KOPT-K1 (cell line): ENCODE results near the gene HSCB.
"Not testable (repeated sequence)": the region's sequence is repeated elsewhere in the genome, so short reads cannot be mapped to it uniquely, and the experiment has no call there.

Experiments
- H3K27ac ChIP-seq: fragments of 200-600 bp; sonication (generic); 2 replicates; pipeline ENCODE4 v1.5.1; 2016; ENCODE audit warnings: antibody characterized with exemption, mild to moderate bottlenecking, low read depth, low read length; ENCODE audit not compliant: poor library complexity, severe bottlenecking
- H3K36me3 ChIP-seq: fragments of 200-600 bp; sonication (generic); 2 replicates; pipeline ENCODE4 v1.5.1; 2017; ENCODE audit warnings: antibody characterized with exemption, mild to moderate bottlenecking, low read length, moderate library complexity; ENCODE audit not compliant: insufficient read depth
- H3K9me3 ChIP-seq: fragments of 200-600 bp; sonication (generic); 2 replicates; pipeline ENCODE4 v1.5.1; 2017; ENCODE audit warnings: antibody characterized with exemption, low read length, mild to moderate bottlenecking; ENCODE audit not compliant: insufficient read depth, poor library complexity, severe bottlenecking

Gene HSCB

GRCh38 chr22:28728621-28729313, 13.1 kb upstream of the HSCB start:
- Histone ChIP-seq H3K9me3 (no peaks in the 10 kb centered on the region), H3K36me3 (peaks cover 73% of the 10 kb centered on the region), H3K27ac (no peak overlapping the region)

GRCh38 chr22:28730179-28730578, 11.7 kb upstream of the HSCB start:
- Histone ChIP-seq H3K36me3 (peaks cover 71% of the 10 kb centered on the region), H3K9me3 (no peaks in the 10 kb centered on the region), H3K27ac (no peak overlapping the region)

- Histone ChIP-seq H3K9me3 (no peaks in the 10 kb centered on the region), H3K36me3 (peaks cover 54% of the 10 kb centered on the region), H3K27ac (no peak overlapping the region)
Observed at GRCh38 chr22:28734393-28734792, 7.4 kb upstream of the HSCB start.

GRCh38 chr22:28736301-28737155, 5.3 kb upstream of the HSCB start:
- H3K9me3 ChIP-seq = no peaks in the 10 kb centered on the region
- H3K36me3 ChIP-seq = peaks cover 51% of the 10 kb centered on the region
- H3K27ac ChIP-seq = no peak overlapping the region

GRCh38 chr22:28737701-28738100, 4.1 kb upstream of the HSCB start:
- no peak overlapping the region for H3K27ac ChIP-seq
- peaks cover 43% of the 10 kb centered on the region for H3K36me3 ChIP-seq
- H3K9me3 ChIP-seq = no peaks in the 10 kb centered on the region

- not testable (repeated sequence) for H3K9me3 ChIP-seq, H3K27ac ChIP-seq
- H3K36me3 ChIP-seq = peaks cover 34% of the 10 kb centered on the region
Observed at GRCh38 chr22:28738876-28739275, 3.0 kb upstream of the HSCB start.

GRCh38 chr22:28741200-28741784, 547 bp upstream of the HSCB start:
- H3K9me3 ChIP-seq = no peaks in the 10 kb centered on the region
- H3K27ac ChIP-seq = peak overlapping the region; percentile 90

GRCh38 chr22:28742562-28742962, 723 bp downstream of the HSCB start:
- Histone ChIP-seq H3K27ac (peak overlapping the region; percentile 90), H3K36me3 (peaks cover 46% of the 10 kb centered on the region), H3K9me3 (no peaks in the 10 kb centered on the region)

More at GRCh38 chr22:28741200-28741784, 547 bp upstream of the HSCB start:
- H3K36me3 ChIP-seq = peaks cover 45% of the 10 kb centered on the region

- Histone ChIP-seq H3K27ac (no peak overlapping the region), H3K9me3 (no peaks in the 10 kb centered on the region), H3K36me3 (peaks cover 49% of the 10 kb centered on the region)
Observed at GRCh38 chr22:28743852-28744251, 2.0 kb downstream of the HSCB start.

- Histone ChIP-seq H3K27ac (no peak overlapping the region), H3K9me3 (no peaks in the 10 kb centered on the region), H3K36me3 (peaks cover 36% of the 10 kb centered on the region)
Observed at GRCh38 chr22:28750471-28750881, 8.6 kb downstream of the HSCB start.

- H3K27ac ChIP-seq, H3K9me3 ChIP-seq, H3K36me3 ChIP-seq: not testable (repeated sequence)
Observed at GRCh38 chr22:28754512-28754911, 12.7 kb downstream of the HSCB start.

GRCh38 chr22:28759861-28760560, 18.2 kb downstream of the HSCB start:
- no peaks in the 10 kb centered on the region for H3K9me3 ChIP-seq
- H3K27ac ChIP-seq = no peak overlapping the region
- H3K36me3 ChIP-seq = no peaks in the 10 kb centered on the region

- H3K36me3 ChIP-seq = no peaks in the 10 kb centered on the region
- no peaks in the 10 kb centered on the region for H3K9me3 ChIP-seq
- no peak overlapping the region for H3K27ac ChIP-seq
Observed at GRCh38 chr22:28761449-28761755, 19.6 kb downstream of the HSCB start.

GRCh38 chr22:28762000-28762399, 20.2 kb downstream of the HSCB start:
- H3K36me3 ChIP-seq, H3K27ac ChIP-seq, H3K9me3 ChIP-seq: not testable (repeated sequence)

GRCh38 chr22:28766628-28767027, 24.8 kb downstream of the HSCB start:
- peaks cover 6% of the 10 kb centered on the region for H3K9me3 ChIP-seq
- no peak overlapping the region for H3K27ac ChIP-seq
- no peaks in the 10 kb centered on the region for H3K36me3 ChIP-seq
